ENCODE results near the gene ABT1.

DNA sequence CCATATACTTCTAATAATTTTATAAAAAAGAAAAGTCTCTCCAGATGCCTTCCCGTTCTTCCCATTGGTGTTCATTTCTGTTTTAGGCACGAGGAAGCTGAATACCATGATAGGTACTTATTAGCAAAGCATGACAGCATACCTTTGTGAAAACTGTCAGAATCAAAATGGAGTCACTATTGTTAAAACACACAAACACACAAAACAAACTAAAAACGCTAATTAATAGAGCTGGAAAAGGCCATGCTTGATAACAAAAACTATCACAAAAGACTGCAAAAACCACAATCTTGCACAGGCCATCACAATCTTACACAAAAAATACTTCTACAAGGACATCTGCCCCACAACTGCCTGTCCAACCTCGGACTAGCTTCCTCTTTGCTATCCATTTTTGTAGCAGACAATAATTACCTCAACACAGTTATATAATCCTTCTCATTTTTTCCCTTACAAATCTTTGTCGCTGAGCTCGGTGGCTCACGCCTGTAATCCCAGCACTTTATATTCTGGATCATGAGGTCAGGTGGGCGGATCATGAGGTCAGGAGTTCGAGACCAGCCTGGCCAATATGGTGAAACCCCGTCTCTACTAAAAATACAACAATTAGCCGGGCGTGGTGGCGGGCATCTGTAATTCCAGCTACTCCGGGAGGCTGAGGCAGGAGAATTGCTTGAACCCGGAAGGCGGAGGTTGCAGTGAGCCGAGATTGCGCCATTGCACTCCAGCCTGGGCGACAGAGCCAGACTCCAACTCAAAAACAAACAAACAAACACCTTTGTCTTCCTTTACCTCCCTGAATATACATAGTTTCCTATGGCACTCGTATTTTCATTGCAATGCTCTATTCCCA lies 3.2 kb upstream of the ABT1 start:
- TF ChIP-seq CHD1 (IDR thresholded peaks at IDR 0.05; ENCODE audit: low read depth, low read length): no peak
- TF ChIP-seq, protein P1, sequence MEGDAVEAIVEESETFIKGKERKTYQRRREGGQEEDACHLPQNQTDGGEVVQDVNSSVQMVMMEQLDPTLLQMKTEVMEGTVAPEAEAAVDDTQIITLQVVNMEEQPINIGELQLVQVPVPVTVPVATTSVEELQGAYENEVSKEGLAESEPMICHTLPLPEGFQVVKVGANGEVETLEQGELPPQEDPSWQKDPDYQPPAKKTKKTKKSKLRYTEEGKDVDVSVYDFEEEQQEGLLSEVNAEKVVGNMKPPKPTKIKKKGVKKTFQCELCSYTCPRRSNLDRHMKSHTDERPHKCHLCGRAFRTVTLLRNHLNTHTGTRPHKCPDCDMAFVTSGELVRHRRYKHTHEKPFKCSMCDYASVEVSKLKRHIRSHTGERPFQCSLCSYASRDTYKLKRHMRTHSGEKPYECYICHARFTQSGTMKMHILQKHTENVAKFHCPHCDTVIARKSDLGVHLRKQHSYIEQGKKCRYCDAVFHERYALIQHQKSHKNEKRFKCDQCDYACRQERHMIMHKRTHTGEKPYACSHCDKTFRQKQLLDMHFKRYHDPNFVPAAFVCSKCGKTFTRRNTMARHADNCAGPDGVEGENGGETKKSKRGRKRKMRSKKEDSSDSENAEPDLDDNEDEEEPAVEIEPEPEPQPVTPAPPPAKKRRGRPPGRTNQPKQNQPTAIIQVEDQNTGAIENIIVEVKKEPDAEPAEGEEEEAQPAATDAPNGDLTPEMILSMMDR (IDR thresholded peaks at IDR 0.05; ENCODE audit: control extremely low read depth in 1 of 3, insufficient read depth in 1 of 3, low read depth in 1 of 3, low read length in 3 of 3): no peak
